KMS-11 (cell line): ENCODE measurements around the gene PPIA.

ENCODE experiments used
- H2AFZ ChIP-seq: fragments of 200-600 bp; sonication (generic); 2 replicates; pipeline ENCODE4 v1.6.1; 2016; ENCODE audit warnings: antibody characterized with exemption, mixed run types, low read depth
- H3K27ac ChIP-seq: fragments of 200-600 bp; sonication (generic); 2 replicates; pipeline ENCODE4 v1.6.1; 2016; ENCODE audit warnings: mild to moderate bottlenecking, mixed run types
- H3K27me3 ChIP-seq: fragments of 200-600 bp; sonication (generic); 2 replicates; pipeline ENCODE4 v1.6.1; 2017; ENCODE audit warnings: mild to moderate bottlenecking, low read depth, mixed run types, moderate library complexity; ENCODE audit not compliant: insufficient read depth
- H3K36me3 ChIP-seq: fragments of 200-600 bp; sonication (generic); 2 replicates; pipeline ENCODE4 v1.6.1; 2017; ENCODE audit warnings: mild to moderate bottlenecking, mixed run types; ENCODE audit not compliant: insufficient read depth
- H3K4me1 ChIP-seq: fragments of 200-600 bp; sonication (generic); 2 replicates; pipeline ENCODE4 v1.6.1; 2016; ENCODE audit warnings: mild to moderate bottlenecking, low read depth, mixed run types; ENCODE audit not compliant: poor library complexity, severe bottlenecking
- H3K4me2 ChIP-seq: fragments of 200-600 bp; sonication (generic); 2 replicates; pipeline ENCODE4 v1.7.0; 2016; ENCODE audit warnings: mild to moderate bottlenecking, mixed run types
- H3K4me3 ChIP-seq: fragments of 200-600 bp; sonication (generic); IDR thresholded peaks from 2 replicates; pipeline ENCODE4 v1.6.1; 2017; ENCODE audit warnings: low read depth, low read length, mixed read lengths; ENCODE audit not compliant: insufficient read depth
- H3K79me2 ChIP-seq: fragments of 200-600 bp; sonication (generic); 2 replicates; pipeline ENCODE4 v1.6.1; 2016; ENCODE audit warnings: low read depth, mixed run types; ENCODE audit not compliant: insufficient read depth
- H3K9ac ChIP-seq: fragments of 200-600 bp; sonication (generic); 2 replicates; pipeline ENCODE4 v1.6.1; 2016; ENCODE audit warnings: mild to moderate bottlenecking, mixed run types
- H4K20me1 ChIP-seq: fragments of 200-600 bp; sonication (generic); 2 replicates; pipeline ENCODE4 v1.6.1; 2016; ENCODE audit warnings: mild to moderate bottlenecking, mixed run types; ENCODE audit not compliant: insufficient read depth
- TF ChIP-seq, protein P1 (sequence below): fragments of 200-600 bp; sonication (generic); conservative IDR thresholded peaks from 2 replicates; pipeline ENCODE4 v1.6.1; 2017; ENCODE audit warnings: low read depth, mild to moderate bottlenecking, antibody characterized with exemption, low read length, moderate library complexity, mixed read lengths

The PPIA gene

DNA sequence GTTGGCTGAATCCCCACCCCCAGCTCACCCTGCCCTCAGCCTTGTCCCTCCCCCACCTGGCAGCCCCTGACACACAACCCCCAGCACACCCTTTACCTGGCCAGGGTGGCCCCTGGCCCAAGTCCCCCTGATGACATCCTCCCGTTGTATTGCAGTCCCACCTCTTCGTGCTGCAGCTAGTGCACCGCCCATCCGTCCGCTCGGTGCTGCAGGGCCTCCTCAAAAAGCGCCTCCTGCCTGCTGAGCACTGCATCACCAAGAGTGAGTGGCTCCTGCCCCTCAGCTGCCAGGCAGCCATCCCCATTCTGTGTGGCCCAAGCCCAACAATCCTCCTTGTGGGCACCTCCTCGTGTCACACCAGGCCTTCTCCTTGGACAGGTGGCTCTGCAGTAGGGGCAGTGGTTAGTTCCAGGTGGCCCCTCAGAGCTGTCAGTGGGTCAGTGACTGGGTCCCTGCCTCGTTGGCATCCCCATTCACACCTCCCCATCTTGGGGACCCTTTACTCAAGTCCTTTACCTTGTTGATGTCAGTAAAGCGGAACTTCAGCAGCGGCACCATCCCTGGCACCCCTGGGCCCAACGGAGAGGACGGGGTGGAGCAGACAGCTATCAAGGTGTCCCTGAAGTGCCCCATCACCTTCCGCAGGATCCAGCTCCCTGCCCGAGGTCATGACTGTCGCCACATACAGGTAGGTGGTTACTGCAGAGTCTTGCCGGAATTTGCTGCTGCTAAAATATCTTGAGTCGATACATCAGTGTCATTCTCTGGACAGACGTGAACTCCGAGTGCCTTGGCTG, 33.6 kb upstream of the PPIA start:
- peaks cover 21% of the 10 kb centered on the region for H3K4me1 ChIP-seq
- no peak overlapping the region for H3K9ac ChIP-seq
- no peak overlapping the region for H3K4me2 ChIP-seq
- peaks cover 6% of the 10 kb centered on the region; the same call in 1 of the 2 replicates for H3K36me3 ChIP-seq
- no peaks in the 10 kb centered on the region for H3K27me3 ChIP-seq
- TF ChIP-seq, protein P1, sequence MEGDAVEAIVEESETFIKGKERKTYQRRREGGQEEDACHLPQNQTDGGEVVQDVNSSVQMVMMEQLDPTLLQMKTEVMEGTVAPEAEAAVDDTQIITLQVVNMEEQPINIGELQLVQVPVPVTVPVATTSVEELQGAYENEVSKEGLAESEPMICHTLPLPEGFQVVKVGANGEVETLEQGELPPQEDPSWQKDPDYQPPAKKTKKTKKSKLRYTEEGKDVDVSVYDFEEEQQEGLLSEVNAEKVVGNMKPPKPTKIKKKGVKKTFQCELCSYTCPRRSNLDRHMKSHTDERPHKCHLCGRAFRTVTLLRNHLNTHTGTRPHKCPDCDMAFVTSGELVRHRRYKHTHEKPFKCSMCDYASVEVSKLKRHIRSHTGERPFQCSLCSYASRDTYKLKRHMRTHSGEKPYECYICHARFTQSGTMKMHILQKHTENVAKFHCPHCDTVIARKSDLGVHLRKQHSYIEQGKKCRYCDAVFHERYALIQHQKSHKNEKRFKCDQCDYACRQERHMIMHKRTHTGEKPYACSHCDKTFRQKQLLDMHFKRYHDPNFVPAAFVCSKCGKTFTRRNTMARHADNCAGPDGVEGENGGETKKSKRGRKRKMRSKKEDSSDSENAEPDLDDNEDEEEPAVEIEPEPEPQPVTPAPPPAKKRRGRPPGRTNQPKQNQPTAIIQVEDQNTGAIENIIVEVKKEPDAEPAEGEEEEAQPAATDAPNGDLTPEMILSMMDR = no peak
- no peak overlapping the region for H3K27ac ChIP-seq
- H3K79me2 ChIP-seq = no peaks in the 10 kb centered on the region
- no peak overlapping the region for H2AFZ ChIP-seq
- H3K4me3 ChIP-seq = no peak overlapping the region
- no peaks in the 10 kb centered on the region; the same call in 1 of the 2 replicates for H4K20me1 ChIP-seq

DNA sequence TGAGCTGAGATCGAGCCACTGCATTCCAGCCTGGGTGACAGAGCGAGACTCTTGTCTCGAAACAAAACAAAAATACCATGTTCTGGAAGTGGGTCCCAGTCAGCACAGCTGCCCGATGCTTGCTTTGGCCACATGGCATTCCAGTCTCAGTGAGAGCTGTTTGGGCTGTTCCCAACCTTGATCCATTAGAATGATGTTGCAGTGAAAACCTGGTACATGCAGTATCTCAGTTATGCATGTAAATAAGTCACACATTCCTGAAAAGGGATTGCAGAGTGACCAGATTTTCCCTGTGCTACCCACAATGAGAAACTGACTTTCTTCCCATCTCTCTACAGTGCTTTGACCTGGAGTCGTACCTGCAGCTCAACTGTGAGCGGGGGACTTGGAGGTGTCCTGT, 32.4 kb upstream of the PPIA start:
- Histone ChIP-seq H4K20me1 (peaks cover under 1% of the 10 kb centered on the region; the same call in 1 of the 2 replicates), H3K4me1 (peaks cover 32% of the 10 kb centered on the region), H3K36me3 (peaks cover 6% of the 10 kb centered on the region; the same call in 1 of the 2 replicates), H3K79me2 (no peaks in the 10 kb centered on the region), H3K9ac (no peak overlapping the region), H3K27ac (no peak overlapping the region), H3K4me2 (no peak overlapping the region), H3K4me3 (no peak overlapping the region), H3K27me3 (no peaks in the 10 kb centered on the region), H2AFZ (no peak overlapping the region)
- TF ChIP-seq, protein P1 = no peak

DNA sequence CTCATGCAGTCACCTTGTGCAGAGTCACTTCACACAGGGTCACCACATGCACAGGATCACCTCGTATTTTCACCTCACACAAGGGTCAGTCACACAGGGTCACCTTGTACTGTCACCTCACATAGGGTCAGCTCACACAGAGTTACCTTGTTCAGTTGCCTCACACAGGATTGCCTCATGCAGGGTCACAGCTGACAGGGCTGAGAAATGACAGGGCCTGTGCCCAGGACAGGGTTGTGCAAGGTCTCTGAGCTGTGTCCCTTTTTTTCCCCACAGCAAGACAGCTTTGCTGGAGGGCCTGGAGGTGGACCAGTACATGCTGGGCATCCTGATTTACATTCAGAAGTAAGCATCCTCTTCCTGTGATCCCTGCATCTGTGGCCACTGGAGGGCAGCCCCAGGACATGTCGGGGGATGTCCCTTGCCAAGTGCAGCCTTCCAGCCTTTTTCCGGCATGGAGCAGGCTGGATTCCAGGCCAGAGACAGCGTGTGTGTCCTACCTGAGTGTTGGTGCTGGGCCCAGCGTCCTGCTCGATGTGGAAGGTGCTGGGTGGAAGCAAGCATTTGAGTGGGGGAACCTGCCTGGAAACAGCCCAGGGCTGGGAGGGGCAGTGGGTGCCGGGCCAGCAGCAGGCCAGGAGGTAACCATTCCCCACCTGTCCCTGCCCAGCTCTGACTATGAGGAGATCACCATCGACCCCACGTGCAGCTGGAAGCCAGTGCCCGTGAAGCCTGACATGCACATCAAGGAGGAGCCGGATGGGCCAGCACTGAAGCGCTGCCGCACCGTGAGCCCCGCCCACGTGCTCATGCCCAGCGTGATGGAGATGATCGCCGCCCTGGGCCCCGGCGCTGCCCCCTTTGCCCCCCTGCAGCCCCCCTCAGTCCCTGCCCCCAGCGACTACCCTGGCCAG, 31.6 kb upstream of the PPIA start:
- Histone ChIP-seq H3K4me3 (no peak overlapping the region), H3K27me3 (no peaks in the 10 kb centered on the region), H3K9ac (no peak overlapping the region), H3K36me3 (peaks cover 6% of the 10 kb centered on the region; the same call in 1 of the 2 replicates), H3K4me2 (no peak overlapping the region), H2AFZ (no peak overlapping the region), H3K79me2 (no peaks in the 10 kb centered on the region), H3K4me1 (peaks cover 41% of the 10 kb centered on the region), H4K20me1 (peaks cover 6% of the 10 kb centered on the region; the same call in 1 of the 2 replicates), H3K27ac (no peak overlapping the region)
- TF ChIP-seq, protein P1 = no peak

DNA sequence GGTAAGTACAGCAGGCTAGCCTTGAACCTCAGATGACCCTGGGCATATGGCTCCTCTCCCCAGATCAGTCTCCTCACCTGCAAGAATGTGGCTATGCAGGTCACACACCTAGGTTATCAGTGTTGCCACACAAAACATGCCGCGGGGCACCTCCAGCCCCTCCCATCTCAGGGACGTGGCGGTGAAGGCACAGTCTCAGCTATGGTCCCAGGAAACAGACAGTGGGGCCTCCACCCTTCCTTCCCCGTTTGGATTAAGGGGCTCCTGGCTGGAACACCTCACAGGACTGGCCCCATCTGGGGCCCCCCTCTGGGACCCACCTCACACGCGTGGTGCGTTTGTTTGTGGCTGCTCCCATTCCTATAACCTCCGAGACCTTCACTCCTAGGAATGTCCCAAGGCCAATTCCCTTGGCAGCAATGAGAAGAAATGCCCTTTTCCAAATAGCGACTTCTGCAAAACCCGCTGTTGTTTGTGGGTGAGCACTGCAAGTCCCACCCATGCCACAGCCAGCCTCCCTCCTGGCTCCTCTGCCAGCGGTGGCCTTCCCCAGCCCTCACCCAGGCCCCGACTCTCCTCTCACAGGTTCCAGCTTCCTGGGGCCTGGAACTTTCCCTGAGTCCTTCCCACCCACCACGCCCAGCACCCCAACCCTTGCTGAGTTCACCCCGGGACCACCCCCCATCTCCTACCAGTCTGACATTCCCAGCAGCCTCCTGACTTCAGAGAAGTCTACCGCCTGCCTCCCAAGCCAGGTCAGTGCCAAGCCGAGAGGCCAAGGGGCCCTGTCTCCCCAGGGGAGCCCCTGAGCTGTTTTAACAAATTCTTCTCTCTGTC, 30.7 kb upstream of the PPIA start:
- no peak overlapping the region for H3K27ac ChIP-seq
- H4K20me1 ChIP-seq = peaks cover 6% of the 10 kb centered on the region; the same call in 1 of the 2 replicates
- no peaks in the 10 kb centered on the region for H3K27me3 ChIP-seq
- peaks cover 50% of the 10 kb centered on the region for H3K4me1 ChIP-seq
- H3K4me3 ChIP-seq = no peak overlapping the region
- TF ChIP-seq, protein P1 = no peak
- no peak overlapping the region; the same call in 1 of the 2 replicates for H3K4me2 ChIP-seq
- no peak overlapping the region for H2AFZ ChIP-seq
- no peaks in the 10 kb centered on the region for H3K79me2 ChIP-seq
- no peak overlapping the region for H3K9ac ChIP-seq
- peaks cover 6% of the 10 kb centered on the region; the same call in 1 of the 2 replicates for H3K36me3 ChIP-seq
